Lung (tissue), 12 donors: Measurements from ENCODE around the gene ZNF469. TPM values are rescaled to one million over a fixed set of nuclear protein-coding genes. Genes with fewer than 3 reads are reported as not detected.

Source experiments
- ATAC-seq: fragments of 200-7000 bp; cut with Tn5 transposase; one replicate; pipeline ENCODE4 v1.9.1; 2020; ENCODE audit warnings: moderate number of reproducible peaks; ENCODE audit not compliant: insufficient read depth, low FRiP score
- DNase-seq, 3 donors: peaks; one replicate each; pipeline ENCODE4 v3.0.0-alpha.2; 2013 to 2017
- H3K27ac ChIP-seq, 2 donors: one replicate each; pipeline ENCODE4 v1.5.1; 2013; ENCODE audit warnings: mild to moderate bottlenecking in 2 of 2, moderate library complexity in 2 of 2, control low read depth in 1 of 2, inconsistent platforms in 1 of 2, low read depth in 1 of 2, low read length in 1 of 2
- H3K27me3 ChIP-seq, 3 donors: one replicate each; pipeline ENCODE4 v1.5.1; 2013; ENCODE audit warnings: low read length in 2 of 3; ENCODE audit not compliant: control insufficient read depth in 3 of 3, insufficient read depth in 3 of 3
- H3K36me3 ChIP-seq, 4 donors: one replicate each; pipeline ENCODE4 v1.5.1; 2013; ENCODE audit warnings: low read length in 4 of 4, mild to moderate bottlenecking in 1 of 4, moderate library complexity in 1 of 4; ENCODE audit not compliant: control insufficient read depth in 4 of 4, insufficient read depth in 4 of 4
- H3K4me1 ChIP-seq, 5 donors: one replicate each; pipeline ENCODE4 v1.5.1; 2013; ENCODE audit warnings: low read length in 5 of 5, mild to moderate bottlenecking in 2 of 5, moderate library complexity in 1 of 5; ENCODE audit not compliant: control insufficient read depth in 5 of 5, insufficient read depth in 5 of 5
- H3K4me3 ChIP-seq: one replicate; pipeline ENCODE4 v1.5.1; 2013; ENCODE audit warnings: mild to moderate bottlenecking, control low read depth, moderate library complexity
- H3K9ac ChIP-seq, 2 donors: one replicate each; pipeline ENCODE4 v1.5.1; 2013; ENCODE audit warnings: low read length in 2 of 2, control low read depth in 1 of 2; ENCODE audit not compliant: insufficient read depth in 1 of 2
- H3K9me3 ChIP-seq, 4 donors: one replicate each; pipeline ENCODE4 v1.5.1; 2013; ENCODE audit warnings: low read length in 3 of 4, mild to moderate bottlenecking in 1 of 4, moderate library complexity in 1 of 4; ENCODE audit not compliant: control insufficient read depth in 4 of 4, insufficient read depth in 3 of 4
- CTCF ChIP-seq: IDR thresholded peaks from 2 replicates; pipeline ENCODE4 v1.5.1; 2012; ENCODE audit warnings: mild to moderate bottlenecking; ENCODE audit errors: control extremely low read depth, extremely low read depth
- WGBS, 2 donors: extraction: QIAGEN DNeasy Blood & Tissue Kit; methylation state at CpG; one replicate each; pipeline ENCODE4 v1.1.7; 2013; 5-methylcytosine and 5-hydroxymethylcytosine counted together
- polyA plus RNA-seq, 2 donors: library from polyadenylated mRNA; stranded (reverse); fragments of 200-250 nt; gene quantifications; one replicate each; pipeline ENCODE4 v1.2.1, GENCODE V29; 2013
- total RNA-seq, 2 donors: library from RNA; depleted of rRNA in 1 of 2; stranded (reverse); fragments of >200 nt in 1 of 2; gene quantifications; one replicate each; pipeline ENCODE4 v1.2.1, GENCODE V29; 2014 to 2021
- donor health status: control.
- donor health status: control.
- donor health status: Bipolar disorder and iron deficiency.
- donor health status: healthy.
- donor health status: DM: yes; HTN: yes; CAD: no.

ZNF469 gene
- total and polyA plus RNA-seq, 4 donors = 0.67 to 3.0 (median 1.5) TPM

DNA sequence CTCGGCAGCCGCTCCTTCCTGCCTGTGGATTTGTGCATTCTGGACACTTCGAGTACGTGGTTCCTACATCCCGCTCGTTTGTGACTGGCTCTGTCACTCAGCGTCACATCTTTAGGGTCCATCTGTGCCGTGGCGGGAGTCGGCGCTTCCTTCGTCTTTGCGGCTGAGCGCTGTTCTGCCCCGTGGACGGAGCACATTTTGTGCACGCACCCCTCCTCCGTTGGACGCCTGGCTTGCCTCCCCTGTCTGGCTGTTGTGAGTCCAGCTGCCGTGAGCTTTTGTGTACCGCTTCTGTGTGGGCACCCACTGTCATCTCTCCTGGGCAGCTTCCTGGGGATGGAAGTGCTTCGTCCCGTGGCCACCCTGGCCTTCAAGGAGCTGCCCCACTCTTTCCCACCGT, 6.4 kb downstream of the ZNF469 start:
- WGBS, 2 donors = 87 to 92% methylated on average over 24 of the region's 24 CpGs
- peaks cover 0 to 11% (median 6%) of the 10 kb centered on the region in 3 donors for H3K27me3 ChIP-seq
- no peak overlapping the region for H3K4me3 ChIP-seq
- no peak for TF ChIP-seq CTCF
- no peaks in the 10 kb centered on the region for H3K36me3 ChIP-seq
- H3K27ac ChIP-seq = no peak overlapping the region
- no peak overlapping the region for H3K9ac ChIP-seq
- peaks cover 0 to 14% (median 6%) of the 10 kb centered on the region in 5 donors for H3K4me1 ChIP-seq
- H3K9me3 ChIP-seq = no peaks in the 10 kb centered on the region
- no peak for ATAC-seq
- no peak for DNase-seq

DNA sequence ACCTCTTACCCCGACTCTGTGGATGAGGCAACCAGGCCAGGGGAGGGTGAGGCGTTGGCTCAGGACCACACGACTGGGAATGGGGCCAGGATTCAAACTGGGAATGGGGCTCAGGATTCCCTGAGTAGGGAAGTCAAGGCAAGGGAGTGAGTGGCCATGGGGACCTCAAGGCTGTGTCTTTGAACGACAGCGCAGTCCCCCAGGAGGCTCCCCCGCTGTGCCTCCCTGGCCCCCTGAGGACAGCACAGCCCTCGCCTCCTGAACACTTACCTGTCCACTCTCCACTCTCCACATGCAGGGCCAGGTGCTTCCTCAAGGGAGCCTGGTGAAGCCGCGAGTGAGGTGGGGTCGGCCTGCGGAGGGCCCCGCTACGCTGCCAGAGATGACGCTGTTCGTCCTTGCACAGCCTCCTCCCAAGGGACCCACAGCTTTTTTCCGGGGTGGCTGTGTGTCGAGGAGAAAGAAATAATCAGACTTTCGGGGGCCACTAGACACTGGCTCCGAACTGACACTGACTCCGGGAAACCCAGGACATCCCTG, 6.9 kb downstream of the ZNF469 start:
- H3K27me3 ChIP-seq = peaks cover 0 to 6% (median 2%) of the 10 kb centered on the region in 3 donors
- no peak for TF ChIP-seq CTCF
- H3K4me3 ChIP-seq = no peak overlapping the region
- DNase-seq (no peak), ATAC-seq (no peak)
- no peaks in the 10 kb centered on the region for H3K36me3 ChIP-seq
- H3K9ac ChIP-seq = no peak overlapping the region
- H3K9me3 ChIP-seq = no peaks in the 10 kb centered on the region
- H3K27ac ChIP-seq = no peak overlapping the region
- peaks cover 0 to 14% (median 6%) of the 10 kb centered on the region in 5 donors for H3K4me1 ChIP-seq
- 76 to 85% methylated on average over 20 of the region's 20 CpGs for WGBS, 2 donors

DNA sequence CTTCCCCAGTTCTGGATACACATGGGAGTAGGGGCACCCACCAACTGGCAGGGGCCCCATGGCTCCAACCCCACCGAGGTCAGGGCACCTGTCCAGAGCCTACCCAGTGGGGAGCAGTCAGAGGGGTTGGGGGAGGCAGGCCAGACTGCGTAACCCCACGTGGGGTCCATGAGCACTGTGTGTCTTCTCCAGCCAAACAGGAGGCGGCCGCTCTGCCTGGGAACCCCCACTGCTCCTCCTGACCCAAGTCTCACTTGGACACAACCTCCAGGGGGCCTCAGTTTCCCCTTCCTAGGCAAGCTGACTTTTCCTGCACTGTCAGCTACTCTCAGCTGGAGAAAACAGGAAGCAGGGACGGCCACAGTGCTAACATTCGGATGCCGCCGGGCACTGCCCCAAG, 7.5 kb downstream of the ZNF469 start:
- TF ChIP-seq CTCF = no peak
- DNase-seq (no peak), ATAC-seq (no peak)
- H3K27me3 ChIP-seq = peaks cover 0 to 2% (median 0%) of the 10 kb centered on the region in 3 donors
- no peak overlapping the region for H3K4me3 ChIP-seq
- H3K27ac ChIP-seq = no peak overlapping the region
- no peaks in the 10 kb centered on the region for H3K36me3 ChIP-seq
- no peaks in the 10 kb centered on the region for H3K9me3 ChIP-seq
- WGBS, 2 donors = 56 to 65% methylated on average over 9 of the region's 9 CpGs
- peaks cover 0 to 14% (median 6%) of the 10 kb centered on the region in 5 donors for H3K4me1 ChIP-seq
- H3K9ac ChIP-seq = no peak overlapping the region

DNA sequence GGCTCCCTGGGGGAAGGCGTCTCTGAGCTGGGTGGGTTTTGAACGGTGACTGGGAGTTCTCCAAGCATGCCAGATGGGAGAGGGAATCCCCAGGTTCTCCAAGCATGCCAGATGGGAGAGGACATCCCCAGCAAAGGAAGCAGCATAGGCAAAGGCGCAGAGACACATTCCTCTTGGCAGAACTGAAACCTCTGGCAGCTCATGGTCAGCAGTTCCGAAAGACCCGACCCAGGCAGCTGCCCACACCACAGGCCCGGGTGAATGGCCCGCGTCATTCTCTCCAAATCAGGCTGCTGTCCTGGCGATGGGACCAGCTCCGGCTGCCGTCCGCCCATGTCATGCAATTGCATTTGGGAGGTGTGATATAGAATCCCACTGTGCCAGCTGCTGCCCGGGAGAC, 8.0 kb downstream of the ZNF469 start:
- no peak overlapping the region for H3K27ac ChIP-seq
- no peaks in the 10 kb centered on the region for H3K36me3 ChIP-seq
- H3K4me3 ChIP-seq = no peak overlapping the region
- H3K27me3 ChIP-seq = peaks cover 0 to 2% (median 0%) of the 10 kb centered on the region in 3 donors
- no peak for TF ChIP-seq CTCF
- H3K4me1 ChIP-seq = peaks cover 0 to 14% (median 6%) of the 10 kb centered on the region in 5 donors
- no peak for ATAC-seq
- 80 to 82% methylated on average over 13 of the region's 13 CpGs for WGBS, 2 donors
- no peaks in the 10 kb centered on the region for H3K9me3 ChIP-seq
- H3K9ac ChIP-seq = no peak overlapping the region
- no peak for DNase-seq
